Measurements from ENCODE around the gene NT5DC1.

NT5DC1 gene

DNA sequence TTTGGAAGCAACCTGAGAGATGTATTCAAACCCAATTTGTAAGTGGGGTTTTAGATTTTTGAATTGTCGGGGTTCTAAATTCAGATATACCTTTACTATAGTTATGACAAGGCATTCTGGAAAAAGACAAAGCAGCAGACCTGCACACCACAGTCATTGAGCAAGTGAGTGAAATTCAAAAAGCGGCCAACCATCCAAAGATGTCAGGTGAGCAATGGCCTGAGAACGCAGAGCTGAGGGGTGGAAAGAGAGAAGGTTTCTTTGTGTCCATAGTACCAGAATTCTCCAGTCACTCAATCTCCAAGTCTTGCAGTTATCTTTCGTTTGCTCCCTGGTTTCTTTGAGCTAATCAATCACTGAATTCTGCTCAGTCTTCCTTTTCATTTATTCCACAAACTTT is 38.2 kb upstream of the NT5DC1 start:
- no peak for DNase-seq (ENCODE audit: low read depth)
- TF ChIP-seq, protein P1, sequence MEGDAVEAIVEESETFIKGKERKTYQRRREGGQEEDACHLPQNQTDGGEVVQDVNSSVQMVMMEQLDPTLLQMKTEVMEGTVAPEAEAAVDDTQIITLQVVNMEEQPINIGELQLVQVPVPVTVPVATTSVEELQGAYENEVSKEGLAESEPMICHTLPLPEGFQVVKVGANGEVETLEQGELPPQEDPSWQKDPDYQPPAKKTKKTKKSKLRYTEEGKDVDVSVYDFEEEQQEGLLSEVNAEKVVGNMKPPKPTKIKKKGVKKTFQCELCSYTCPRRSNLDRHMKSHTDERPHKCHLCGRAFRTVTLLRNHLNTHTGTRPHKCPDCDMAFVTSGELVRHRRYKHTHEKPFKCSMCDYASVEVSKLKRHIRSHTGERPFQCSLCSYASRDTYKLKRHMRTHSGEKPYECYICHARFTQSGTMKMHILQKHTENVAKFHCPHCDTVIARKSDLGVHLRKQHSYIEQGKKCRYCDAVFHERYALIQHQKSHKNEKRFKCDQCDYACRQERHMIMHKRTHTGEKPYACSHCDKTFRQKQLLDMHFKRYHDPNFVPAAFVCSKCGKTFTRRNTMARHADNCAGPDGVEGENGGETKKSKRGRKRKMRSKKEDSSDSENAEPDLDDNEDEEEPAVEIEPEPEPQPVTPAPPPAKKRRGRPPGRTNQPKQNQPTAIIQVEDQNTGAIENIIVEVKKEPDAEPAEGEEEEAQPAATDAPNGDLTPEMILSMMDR (IDR thresholded peaks at IDR 0.05; ENCODE audit: control insufficient read depth, insufficient read depth, low read depth, low read length, missing control alignments), result no peak

DNA sequence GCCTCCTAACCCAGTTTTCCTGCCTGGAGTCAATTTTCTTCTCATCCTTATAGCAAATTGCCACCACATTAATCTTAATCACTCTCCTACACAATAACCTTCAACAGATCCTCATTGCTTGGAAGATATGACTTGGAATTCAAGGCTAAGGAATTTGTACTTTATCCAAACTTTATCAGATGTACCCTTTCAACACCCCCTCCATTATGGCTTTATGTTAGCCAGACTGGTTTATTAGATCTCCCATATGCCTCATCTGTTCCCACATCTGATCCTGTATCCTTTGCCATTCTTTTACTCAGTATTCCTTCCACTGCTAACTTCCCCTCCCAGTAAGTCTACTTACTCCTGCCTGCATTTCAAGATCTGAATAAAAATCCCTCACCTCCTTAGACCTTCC is 36.0 kb upstream of the NT5DC1 start:
- no peak overlapping the region for H3K4me3 ChIP-seq (ENCODE audit: control insufficient read depth, low read depth, low read length)
- TF ChIP-seq, protein P1 (IDR thresholded peaks at IDR 0.05; ENCODE audit: control insufficient read depth, insufficient read depth, low read depth, low read length, missing control alignments), result no peak
- no peak for DNase-seq (ENCODE audit: low read depth)

More for the DNA sequence above, 38.2 kb upstream of the NT5DC1 start:
- no peak overlapping the region for H3K4me3 ChIP-seq (ENCODE audit: control insufficient read depth, low read depth, low read length)

DNA sequence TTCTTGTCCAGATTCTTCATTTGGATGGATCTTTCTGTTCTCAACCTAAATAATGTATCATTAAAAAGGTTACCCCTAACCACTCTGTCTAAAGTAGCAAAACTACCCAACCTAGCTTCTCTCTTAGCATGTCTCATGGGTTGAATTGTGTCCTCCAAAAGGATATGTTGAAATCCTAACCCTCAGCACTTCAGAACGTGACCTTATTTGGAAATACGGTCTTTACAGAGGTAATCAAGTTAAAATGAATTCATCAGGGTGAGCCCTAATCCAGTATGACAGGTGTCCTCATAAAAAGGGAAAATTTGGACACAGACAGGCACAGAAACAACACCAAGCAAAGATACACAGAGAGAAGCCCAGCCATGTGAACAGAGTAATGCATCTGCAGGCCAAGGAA is 33.9 kb upstream of the NT5DC1 start:
- TF ChIP-seq, protein P1 (IDR thresholded peaks at IDR 0.05; ENCODE audit: control insufficient read depth, insufficient read depth, low read depth, low read length, missing control alignments), result no peak
- DNase-seq (ENCODE audit: low read depth), result no peak
- no peak overlapping the region for H3K4me3 ChIP-seq (ENCODE audit: control insufficient read depth, low read depth, low read length)

GRCh38 chr6:116070101-116070500 is 30.6 kb upstream of the NT5DC1 start:
- TF ChIP-seq, protein P1 (IDR thresholded peaks at IDR 0.05; ENCODE audit: control insufficient read depth, insufficient read depth, low read depth, low read length, missing control alignments), result no peak
- no peak for DNase-seq (ENCODE audit: low read depth)
- H3K4me3 ChIP-seq (ENCODE audit: control insufficient read depth, low read depth, low read length), result no peak overlapping the region

- no peak for DNase-seq (ENCODE audit: low read depth)
Measured at GRCh38 chr6:116070616-116071389, 29.9 kb upstream of the NT5DC1 start.

DNA sequence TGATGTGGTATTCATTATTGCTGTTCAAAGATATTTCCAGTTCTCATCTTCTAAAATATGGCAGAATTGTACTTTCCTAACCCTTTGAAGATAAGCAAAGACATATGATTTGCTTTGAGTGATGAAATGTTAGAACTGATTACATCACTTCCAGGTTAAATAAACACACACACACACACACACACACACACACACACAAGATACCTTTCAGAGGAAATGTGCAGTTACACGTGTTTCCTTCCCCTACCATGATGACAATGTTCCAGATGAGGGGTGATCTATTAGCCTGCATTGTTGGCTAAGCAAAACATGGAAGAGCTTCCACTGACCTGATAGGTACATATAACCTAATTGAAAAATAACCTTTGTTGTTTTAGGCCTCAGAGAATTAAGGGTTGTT is 28.3 kb upstream of the NT5DC1 start:
- H3K4me3 ChIP-seq (ENCODE audit: control insufficient read depth, low read depth, low read length), result no peak overlapping the region
- TF ChIP-seq, protein P1 (IDR thresholded peaks at IDR 0.05; ENCODE audit: control insufficient read depth, insufficient read depth, low read depth, low read length, missing control alignments), result no peak
- no peak for DNase-seq (ENCODE audit: low read depth)

More at GRCh38 chr6:116070616-116071389, 29.9 kb upstream of the NT5DC1 start:
- TF ChIP-seq, protein P1 (IDR thresholded peaks at IDR 0.05; ENCODE audit: control insufficient read depth, insufficient read depth, low read depth, low read length, missing control alignments), result no peak
- H3K4me3 ChIP-seq (ENCODE audit: control insufficient read depth, low read depth, low read length), result no peak overlapping the region

All from AG09309 (cell line).